NAMALWA (cell line): Measurements from ENCODE around the gene LRRC61.
A peak's percentile ranks its signal among the peaks of the same experiment; 100 is the strongest.

ENCODE experiments used
- DNase-seq: peaks from one replicate; pipeline ENCODE4 v3.0.0-alpha.2; 2015; ENCODE audit warnings: low spot score

The LRRC61 gene

GRCh38 chr7:150357270-150357669 lies 34.1 kb downstream of the LRRC61 start:
- peak; percentile 92 for DNase-seq

- peak; percentile 42 for DNase-seq
Observed at GRCh38 chr7:150357771-150358427, 34.7 kb downstream of the LRRC61 start.

GRCh38 chr7:150358433-150358832 lies 35.3 kb downstream of the LRRC61 start:
- peak; percentile 27 for DNase-seq

- peak; percentile 36 for DNase-seq
Observed at GRCh38 chr7:150358988-150359621, 36.0 kb downstream of the LRRC61 start.

GRCh38 chr7:150359622-150360362 lies 36.6 kb downstream of the LRRC61 start:
- DNase-seq = no peak

- DNase-seq = no peak
Observed at GRCh38 chr7:150360363-150361058, 37.4 kb downstream of the LRRC61 start.

- DNase-seq = no peak
Observed at GRCh38 chr7:150361402-150361801, 38.2 kb downstream of the LRRC61 start.

GRCh38 chr7:150361807-150362621 lies 38.9 kb downstream of the LRRC61 start:
- DNase-seq = no peak

- no peak for DNase-seq
Observed at GRCh38 chr7:150363370-150363769, 40.2 kb downstream of the LRRC61 start.

GRCh38 chr7:150363872-150364271 lies 40.7 kb downstream of the LRRC61 start:
- peak; percentile 86 for DNase-seq

GRCh38 chr7:150365194-150365593 lies 42.0 kb downstream of the LRRC61 start:
- no peak for DNase-seq

GRCh38 chr7:150365673-150366398 lies 42.7 kb downstream of the LRRC61 start:
- peak; percentile 79 for DNase-seq

- DNase-seq = no peak
Observed at GRCh38 chr7:150367677-150368095, 44.5 kb downstream of the LRRC61 start.

GRCh38 chr7:150368096-150368883 lies 45.1 kb downstream of the LRRC61 start, which contains the start of gene REPIN1:
REPIN1 (plus strand) TSS chr7:150368822; CDS start chr7:150369712, 890 bp downstream.
- DNase-seq = peak; percentile 97

- peak; percentile 73 for DNase-seq
Observed at GRCh38 chr7:150368884-150369747, 46.0 kb downstream of the LRRC61 start.

GRCh38 chr7:150369748-150370501 lies 46.8 kb downstream of the LRRC61 start:
- DNase-seq = no peak

- no peak for DNase-seq
Observed at GRCh38 chr7:150370612-150371071, 47.5 kb downstream of the LRRC61 start.
